Measurements from ENCODE around the gene SLC31A2.

The SLC31A2 gene

GRCh38 chr9:113187929-113188595 is 37.3 kb downstream of the SLC31A2 start:
- DNase-seq: no peak

DNA sequence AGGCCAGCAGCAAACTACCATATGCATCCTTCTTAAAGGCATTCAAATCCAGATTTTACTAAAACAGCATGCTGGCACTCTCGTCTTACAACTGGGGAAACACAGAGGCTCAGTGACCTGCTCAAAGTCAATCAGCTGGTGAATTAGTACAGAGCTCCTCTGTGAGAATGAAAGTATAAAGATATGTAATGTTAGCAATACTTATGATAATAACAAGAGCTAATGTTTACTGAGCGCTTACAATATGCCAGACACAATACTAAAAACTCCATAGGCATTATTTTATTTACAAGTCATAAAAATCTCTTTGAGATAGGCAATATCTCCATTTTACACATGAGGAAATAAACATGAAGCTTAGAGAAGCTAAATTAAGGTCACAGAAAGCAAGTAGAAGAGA is 41.6 kb downstream of the SLC31A2 start:
- no peak for DNase-seq

GRCh38 chr9:113199683-113200329 is 49.0 kb downstream of the SLC31A2 start:
- no peak for DNase-seq

DNA sequence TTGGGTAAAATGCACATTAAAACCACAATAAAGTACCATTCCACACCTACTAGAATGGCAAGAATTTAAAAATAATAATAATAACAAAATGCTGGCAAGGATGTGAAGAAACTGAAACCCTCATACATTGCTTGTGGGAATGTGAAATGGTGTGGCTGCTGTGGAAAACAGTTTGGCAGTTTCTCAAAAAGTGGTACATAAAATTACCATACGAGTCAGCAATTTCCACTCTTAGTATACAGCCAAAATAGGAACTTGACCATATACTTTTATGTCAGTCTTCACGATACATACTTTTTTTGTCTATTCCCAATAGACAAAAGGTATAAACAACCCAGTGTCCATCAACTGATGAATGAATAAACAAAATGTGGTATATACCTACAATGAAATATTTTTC is 54.6 kb downstream of the SLC31A2 start:
- no peak for DNase-seq

- DNase-seq: no peak
These were observed 55.1 kb downstream of the SLC31A2 start for GRCh38 chr9:113205861-113206260.

- DNase-seq: no peak
These were observed 60.0 kb downstream of the SLC31A2 start for GRCh38 chr9:113210815-113211214.

All from cortex of kidney (tissue), 1 donor.